Thyroid gland (tissue), 4 donors: Measurements from ENCODE around the gene RNF214. TPM values are rescaled to one million over a fixed set of nuclear protein-coding genes. Genes with fewer than 3 reads are reported as not detected.
"Not testable (repeated sequence)": the region's sequence is repeated elsewhere in the genome, so short reads cannot be mapped to it uniquely, and the experiment has no call there.

Source experiments
- DNase-seq, 2 donors: peaks; one replicate each; pipeline ENCODE4 v3.0.0-alpha.2; 2019
- H3K27ac ChIP-seq, 3 donors: fragments of 200-600 bp; sonication (generic); 1 replicate in 2 of 3; 2 replicates in 1 of 3; pipeline ENCODE4 v1.5.1; 2016 to 2019; ENCODE audit warnings: mild to moderate bottlenecking in 1 of 3, moderate library complexity in 1 of 3
- H3K27me3 ChIP-seq: fragments of 200-600 bp; sonication (generic); one replicate; pipeline ENCODE4 v1.5.1; 2019
- H3K36me3 ChIP-seq, 2 donors: fragments of 200-600 bp; sonication (generic); one replicate each; pipeline ENCODE4 v1.5.1; 2016 to 2019
- H3K4me1 ChIP-seq, 2 donors: fragments of 200-600 bp; sonication (generic); one replicate each; pipeline ENCODE4 v1.5.1; 2017 to 2019
- H3K4me3 ChIP-seq, 3 donors: fragments of 200-600 bp; sonication (generic); replicated peaks in 1 of 3; 1 replicate in 2 of 3; 2 replicates in 1 of 3; pipeline ENCODE4 v1.5.1; 2016; ENCODE audit warnings: mild to moderate bottlenecking in 1 of 3
- H3K9me3 ChIP-seq: fragments of 200-600 bp; sonication (generic); one replicate; pipeline ENCODE4 v1.5.1; 2017
- POLR2A ChIP-seq, 2 donors: fragments of 450-650 bp; IDR thresholded peaks; one replicate each; pipeline ENCODE4 v1.6.1; 2017; ENCODE audit warnings: antibody characterized with exemption in 2 of 2, mild to moderate bottlenecking in 2 of 2, moderate library complexity in 1 of 2
- WGBS, 2 donors: methylation state at CpG; one replicate each; pipeline ENCODE4 v1.1.5; 2017; 5-methylcytosine and 5-hydroxymethylcytosine counted together
- intact Hi-C: fragments of 100-400 bp; cut with DNase I; formaldehyde crosslinking; loops from one replicate; pipeline ENCODE4 v1.15.1; 2023
- total RNA-seq, 4 donors: library from RNA; depleted of rRNA; stranded (reverse); fragments of >200 nt; gene quantifications; one replicate each; pipeline ENCODE4 v1.2.3, GENCODE V29; 2016
- TF ChIP-seq, protein P1 (sequence below), 6 experiments: fragments of 200-600 bp in 3 of 6; fragments of 450-650 bp in 3 of 6; sonication (generic) in 3 of 6; IDR thresholded peaks; one replicate each; pipeline ENCODE4 v1.5.1; 2016 to 2019; ENCODE audit warnings: antibody characterized with exemption in 6 of 6, mild to moderate bottlenecking in 2 of 6, inconsistent platforms in 1 of 6, moderate library complexity in 1 of 6

RNF214 gene
- total RNA-seq, 4 donors from 2014 or later, result 17.4 to 22.8 (median 20.0) TPM

DNA sequence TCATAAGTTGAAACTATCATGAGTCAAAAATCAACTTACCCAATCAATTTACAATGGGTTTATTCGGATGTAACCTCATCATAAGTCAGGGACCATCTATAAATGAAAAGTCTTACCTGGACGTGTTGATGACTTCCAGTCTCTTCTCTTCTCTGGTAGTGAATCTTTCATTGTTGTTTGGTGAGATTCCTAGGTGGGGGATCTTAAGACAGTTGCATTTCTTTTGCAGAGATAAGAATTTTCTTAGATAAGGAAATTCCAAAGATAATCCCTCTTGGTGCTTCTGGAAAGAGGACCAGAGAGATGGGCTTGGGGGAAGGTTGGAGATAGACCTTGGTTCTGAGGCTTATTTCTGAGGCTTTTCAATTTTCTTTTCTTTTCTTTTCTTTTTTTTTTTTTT, 37.4 kb downstream of the RNF214 start:
- DNase-seq, result no peak
- Histone ChIP-seq H3K4me3 (no peak overlapping the region), H3K27me3 (no peaks in the 10 kb centered on the region), H3K9me3 (no peaks in the 10 kb centered on the region), H3K27ac (no peak overlapping the region), H3K4me1 (no peaks in the 10 kb centered on the region), H3K36me3 (peaks cover 0 to 4% of the 10 kb centered on the region in 2 donors)
- intact Hi-C loops, result no loop called here
- WGBS, 2 donors, result 91 to 97% methylated on average over 2 of the region's 2 CpGs
- TF ChIP-seq, protein P1, sequence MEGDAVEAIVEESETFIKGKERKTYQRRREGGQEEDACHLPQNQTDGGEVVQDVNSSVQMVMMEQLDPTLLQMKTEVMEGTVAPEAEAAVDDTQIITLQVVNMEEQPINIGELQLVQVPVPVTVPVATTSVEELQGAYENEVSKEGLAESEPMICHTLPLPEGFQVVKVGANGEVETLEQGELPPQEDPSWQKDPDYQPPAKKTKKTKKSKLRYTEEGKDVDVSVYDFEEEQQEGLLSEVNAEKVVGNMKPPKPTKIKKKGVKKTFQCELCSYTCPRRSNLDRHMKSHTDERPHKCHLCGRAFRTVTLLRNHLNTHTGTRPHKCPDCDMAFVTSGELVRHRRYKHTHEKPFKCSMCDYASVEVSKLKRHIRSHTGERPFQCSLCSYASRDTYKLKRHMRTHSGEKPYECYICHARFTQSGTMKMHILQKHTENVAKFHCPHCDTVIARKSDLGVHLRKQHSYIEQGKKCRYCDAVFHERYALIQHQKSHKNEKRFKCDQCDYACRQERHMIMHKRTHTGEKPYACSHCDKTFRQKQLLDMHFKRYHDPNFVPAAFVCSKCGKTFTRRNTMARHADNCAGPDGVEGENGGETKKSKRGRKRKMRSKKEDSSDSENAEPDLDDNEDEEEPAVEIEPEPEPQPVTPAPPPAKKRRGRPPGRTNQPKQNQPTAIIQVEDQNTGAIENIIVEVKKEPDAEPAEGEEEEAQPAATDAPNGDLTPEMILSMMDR (IDR thresholded peaks at IDR 0.05), result no peak
- TF ChIP-seq POLR2A (IDR thresholded peaks at IDR 0.05), result no peak

GRCh38 chr11:117271208-117271607, 38.7 kb downstream of the RNF214 start:
- Histone ChIP-seq H3K27ac (no peak overlapping the region), H3K4me3 (no peak overlapping the region), H3K27me3 (no peaks in the 10 kb centered on the region), H3K4me1 (no peaks in the 10 kb centered on the region), H3K9me3 (no peaks in the 10 kb centered on the region), H3K36me3 (peaks cover 4 to 5% of the 10 kb centered on the region in 2 donors)
- intact Hi-C loops, result no loop called here
- 90 to 92% methylated on average over 4 of the region's 4 CpGs for WGBS, 2 donors
- DNase-seq, result no peak
- TF ChIP-seq POLR2A (IDR thresholded peaks at IDR 0.05), result no peak
- TF ChIP-seq, protein P1 (IDR thresholded peaks at IDR 0.05), result no peak

DNA sequence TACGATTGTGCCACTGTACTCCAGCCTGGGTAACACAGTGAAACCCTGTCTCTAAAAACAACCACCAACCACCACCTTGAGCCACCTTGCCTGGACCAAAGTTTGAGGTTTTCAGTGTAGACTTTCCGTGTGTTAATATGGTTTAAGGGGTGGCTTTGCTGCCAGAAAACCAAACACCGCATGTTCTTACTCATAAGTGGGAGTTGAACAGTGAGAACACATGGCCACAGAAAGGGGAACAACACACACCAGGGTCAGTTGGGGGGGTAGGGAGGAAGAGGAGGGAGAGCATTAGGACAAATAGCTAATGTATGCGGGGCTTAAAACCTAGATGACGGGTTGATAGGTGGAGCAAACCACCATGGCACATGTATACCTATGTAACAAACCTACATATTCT, 39.7 kb downstream of the RNF214 start:
- H3K9me3 ChIP-seq, H3K27me3 ChIP-seq, H3K4me3 ChIP-seq, H3K27ac ChIP-seq, intact Hi-C loops, DNase-seq, H3K36me3 ChIP-seq, H3K4me1 ChIP-seq: not testable (repeated sequence)
- 95% methylated on average over 5 of the region's 5 CpGs for WGBS, 2 donors

GRCh38 chr11:117273550-117274289, 41.2 kb downstream of the RNF214 start:
- H3K27ac ChIP-seq, result no peak overlapping the region
- no peak overlapping the region for H3K4me3 ChIP-seq
- no peaks in the 10 kb centered on the region for H3K9me3 ChIP-seq
- intact Hi-C loops, result no loop called here
- no peaks in the 10 kb centered on the region for H3K4me1 ChIP-seq
- H3K27me3 ChIP-seq, result no peaks in the 10 kb centered on the region
- H3K36me3 ChIP-seq, result peaks cover 0 to 5% of the 10 kb centered on the region in 2 donors
- 86 to 90% methylated on average over 9 of the region's 9 CpGs for WGBS, 2 donors
- no peak for TF ChIP-seq POLR2A (IDR thresholded peaks at IDR 0.05)
- TF ChIP-seq, protein P1 (IDR thresholded peaks at IDR 0.05), result no peak
- no peak for DNase-seq

DNA sequence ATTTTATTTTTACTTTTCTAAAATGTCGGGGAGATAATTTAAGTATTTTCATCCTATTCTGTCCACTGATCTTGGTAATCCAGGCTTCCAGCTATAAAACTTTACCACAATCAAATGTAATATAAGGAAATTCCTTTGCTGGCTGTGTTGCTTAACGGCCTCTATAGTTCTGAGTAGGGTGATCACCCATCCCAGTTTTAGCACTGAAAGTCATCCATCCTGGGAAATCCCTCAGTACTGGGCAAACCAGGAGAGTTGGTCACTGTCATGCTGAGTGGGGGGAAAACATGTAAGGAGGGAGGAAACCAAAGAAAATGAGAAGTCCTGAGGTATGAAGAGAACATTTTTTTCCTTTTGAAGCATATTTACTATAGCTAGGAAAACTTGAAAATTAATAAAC, 45.9 kb downstream of the RNF214 start:
- DNase-seq, result no peak
- WGBS, 2 donors, result 87 to 89% methylated on average over 2 of the region's 2 CpGs
- H3K4me1 ChIP-seq, result no peaks in the 10 kb centered on the region
- no peak overlapping the region for H3K4me3 ChIP-seq
- no peaks in the 10 kb centered on the region for H3K27me3 ChIP-seq
- TF ChIP-seq POLR2A (IDR thresholded peaks at IDR 0.05), result no peak
- TF ChIP-seq, protein P1 (IDR thresholded peaks at IDR 0.05), result no peak
- H3K36me3 ChIP-seq, result peaks cover 16 to 19% of the 10 kb centered on the region in 2 donors
- H3K27ac ChIP-seq, result no peak overlapping the region
- no peaks in the 10 kb centered on the region for H3K9me3 ChIP-seq
- intact Hi-C loops, result no loop called here
